ENCODE data around the gene COL19A1.
"Not testable (repeated sequence)": the region's sequence is repeated elsewhere in the genome, so short reads cannot be mapped to it uniquely, and the experiment has no call there.

COL19A1 gene

DNA sequence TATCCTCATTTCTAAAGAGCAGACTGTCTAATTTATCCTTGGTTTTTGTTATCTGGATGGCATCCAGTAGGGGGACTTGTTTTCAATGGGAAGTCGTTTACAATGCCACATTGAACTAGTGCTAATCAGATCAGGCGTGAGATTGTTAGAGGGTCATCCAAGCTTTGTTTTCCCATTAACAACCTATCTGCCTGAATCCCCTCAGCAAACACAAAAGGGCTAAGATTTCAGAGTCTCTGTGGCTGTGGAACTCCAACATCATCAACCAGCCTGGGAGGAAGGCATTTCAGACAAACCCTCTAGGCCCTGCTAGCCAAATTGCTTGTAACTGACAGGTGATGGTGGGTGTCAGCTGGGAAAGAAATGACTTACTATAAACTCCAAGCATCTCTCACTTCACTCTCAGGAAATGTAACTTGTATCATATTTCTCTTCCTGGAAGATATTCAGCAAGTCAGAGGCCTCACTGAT is 47.7 kb downstream of the COL19A1 start:
- no peak overlapping the region for H3K4me3 ChIP-seq (ENCODE audit: low read depth, low read length)
- no peak for DNase-seq (ENCODE audit: low read depth, low spot score)
- TF ChIP-seq, protein P1, sequence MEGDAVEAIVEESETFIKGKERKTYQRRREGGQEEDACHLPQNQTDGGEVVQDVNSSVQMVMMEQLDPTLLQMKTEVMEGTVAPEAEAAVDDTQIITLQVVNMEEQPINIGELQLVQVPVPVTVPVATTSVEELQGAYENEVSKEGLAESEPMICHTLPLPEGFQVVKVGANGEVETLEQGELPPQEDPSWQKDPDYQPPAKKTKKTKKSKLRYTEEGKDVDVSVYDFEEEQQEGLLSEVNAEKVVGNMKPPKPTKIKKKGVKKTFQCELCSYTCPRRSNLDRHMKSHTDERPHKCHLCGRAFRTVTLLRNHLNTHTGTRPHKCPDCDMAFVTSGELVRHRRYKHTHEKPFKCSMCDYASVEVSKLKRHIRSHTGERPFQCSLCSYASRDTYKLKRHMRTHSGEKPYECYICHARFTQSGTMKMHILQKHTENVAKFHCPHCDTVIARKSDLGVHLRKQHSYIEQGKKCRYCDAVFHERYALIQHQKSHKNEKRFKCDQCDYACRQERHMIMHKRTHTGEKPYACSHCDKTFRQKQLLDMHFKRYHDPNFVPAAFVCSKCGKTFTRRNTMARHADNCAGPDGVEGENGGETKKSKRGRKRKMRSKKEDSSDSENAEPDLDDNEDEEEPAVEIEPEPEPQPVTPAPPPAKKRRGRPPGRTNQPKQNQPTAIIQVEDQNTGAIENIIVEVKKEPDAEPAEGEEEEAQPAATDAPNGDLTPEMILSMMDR (IDR thresholded peaks at IDR 0.05; ENCODE audit: low read depth, low read length) = peak; percentile 10
- in situ Hi-C loops (cut with HindIII; ENCODE audit: low sequenced_read_pairs) = no loop called here

DNA sequence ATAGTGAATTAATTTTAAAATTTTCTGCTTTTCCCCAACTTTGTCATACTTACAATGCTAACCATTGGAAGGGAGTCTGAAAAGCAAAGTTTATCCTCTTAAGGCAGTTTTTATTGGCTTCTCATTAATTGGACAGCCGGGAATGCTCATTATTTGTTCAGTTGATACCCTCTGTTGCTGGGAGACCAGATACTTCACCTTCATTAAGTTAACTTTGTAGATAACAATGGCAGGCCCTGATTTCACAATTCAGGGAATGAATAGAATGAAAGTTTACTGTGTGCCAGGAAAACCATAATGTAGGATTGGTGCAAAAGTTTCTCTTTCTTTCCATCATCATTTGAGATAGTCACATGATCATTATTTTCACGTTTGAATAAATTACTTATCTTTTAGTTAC is 49.0 kb downstream of the COL19A1 start:
- H3K4me3 ChIP-seq (ENCODE audit: low read depth, low read length) = no peak overlapping the region
- no peak for DNase-seq (ENCODE audit: low read depth, low spot score)
- TF ChIP-seq, protein P1 (IDR thresholded peaks at IDR 0.05; ENCODE audit: low read depth, low read length) = no peak
- in situ Hi-C loops (cut with HindIII; ENCODE audit: low sequenced_read_pairs) = no loop called here

DNA sequence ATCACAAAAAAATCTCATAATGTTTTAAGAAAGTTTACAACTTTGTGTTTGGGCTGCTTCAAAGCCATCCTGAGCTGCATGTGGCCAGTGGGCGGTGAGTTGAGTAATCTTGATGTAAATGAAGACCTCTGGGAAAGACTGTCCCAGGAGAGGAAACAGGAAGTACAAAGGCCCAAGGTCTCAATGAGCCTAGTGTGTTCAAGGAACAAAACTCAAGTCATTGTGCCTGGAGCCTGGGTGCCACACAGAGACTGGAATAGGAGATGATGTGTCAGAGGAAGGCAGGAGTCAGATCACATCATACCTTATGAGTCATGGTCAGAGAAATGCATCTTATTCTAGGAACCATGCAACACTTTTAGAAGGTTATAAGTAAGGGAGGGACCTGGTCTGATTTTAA is 51.5 kb downstream of the COL19A1 start:
- H3K4me3 ChIP-seq (ENCODE audit: low read depth, low read length) = no peak overlapping the region
- DNase-seq (ENCODE audit: low read depth, low spot score) = peak; percentile 81
- in situ Hi-C loops (cut with HindIII; ENCODE audit: low sequenced_read_pairs) = no loop called here
- TF ChIP-seq, protein P1 (IDR thresholded peaks at IDR 0.05; ENCODE audit: low read depth, low read length) = no peak

DNA sequence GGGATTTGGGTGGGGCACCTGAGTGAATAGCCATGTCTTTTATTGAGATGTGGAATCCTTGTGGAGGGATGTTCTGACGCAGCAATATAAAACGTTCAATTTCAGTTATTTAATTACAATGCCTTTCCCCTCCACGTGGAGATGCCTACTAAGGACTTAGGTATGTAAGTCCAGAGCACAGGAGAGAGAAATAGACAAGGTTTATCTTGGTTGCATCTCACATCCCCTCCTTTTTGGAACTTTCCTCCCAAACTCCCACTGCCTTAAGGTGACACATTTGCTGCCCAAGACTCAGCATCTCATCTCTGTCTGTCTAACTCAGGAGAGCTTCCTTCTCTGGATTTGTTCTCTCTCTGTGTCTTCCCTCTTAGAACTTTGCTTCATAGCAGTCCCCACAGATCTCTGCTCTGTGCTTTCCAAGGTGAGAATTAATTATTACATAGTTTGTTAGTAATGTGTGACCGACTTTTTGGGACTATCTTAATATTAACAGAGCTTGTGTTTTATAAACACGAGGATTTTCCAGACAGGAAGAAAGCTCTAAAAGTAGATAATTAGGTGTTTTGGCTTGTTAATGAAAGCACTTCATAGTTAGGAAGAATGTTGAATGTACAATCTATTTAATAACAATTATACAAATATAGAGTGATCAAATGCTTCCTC is 52.6 kb downstream of the COL19A1 start:
- no peak overlapping the region for H3K4me3 ChIP-seq (ENCODE audit: low read depth, low read length)
- TF ChIP-seq, protein P1 (IDR thresholded peaks at IDR 0.05; ENCODE audit: low read depth, low read length) = no peak
- in situ Hi-C loops (cut with HindIII; ENCODE audit: low sequenced_read_pairs) = no loop called here
- DNase-seq (ENCODE audit: low read depth, low spot score) = no peak

DNA sequence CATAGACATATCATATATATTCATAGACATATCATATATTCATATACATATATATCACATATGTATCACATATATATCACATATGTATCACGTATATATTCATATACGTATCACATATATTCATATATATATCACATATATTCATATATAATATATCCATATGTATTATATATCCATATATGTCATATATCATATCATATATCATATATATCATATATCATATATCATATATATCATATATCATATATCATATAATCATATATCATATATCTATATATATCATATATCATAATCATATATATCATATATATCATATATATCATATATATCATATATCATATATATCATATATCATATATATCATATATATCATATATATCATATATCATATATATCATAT is 54.7 kb downstream of the COL19A1 start:
- in situ Hi-C loops (cut with HindIII; ENCODE audit: low sequenced_read_pairs); H3K4me3 ChIP-seq (ENCODE audit: low read depth, low read length); DNase-seq (ENCODE audit: low read depth, low spot score): not testable (repeated sequence)

DNA sequence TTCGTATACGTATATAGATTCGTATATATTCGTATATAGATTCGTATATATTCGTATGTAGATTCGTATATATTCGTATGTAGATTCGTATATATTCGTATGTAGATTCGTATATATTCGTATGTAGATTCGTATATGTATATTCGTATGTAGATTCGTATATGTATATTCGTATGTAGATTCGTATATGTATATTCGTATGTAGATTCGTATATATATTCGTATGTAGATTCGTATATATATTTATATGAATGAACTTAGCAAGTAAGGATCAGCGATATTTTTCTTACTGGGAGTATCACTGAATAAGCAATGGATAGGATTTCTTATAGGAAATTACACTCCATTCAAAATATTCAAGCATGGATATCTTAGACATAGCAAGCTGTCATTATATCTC is 55.3 kb downstream of the COL19A1 start:
- DNase-seq (ENCODE audit: low read depth, low spot score); H3K4me3 ChIP-seq (ENCODE audit: low read depth, low read length); in situ Hi-C loops (cut with HindIII; ENCODE audit: low sequenced_read_pairs): not testable (repeated sequence)

DNA sequence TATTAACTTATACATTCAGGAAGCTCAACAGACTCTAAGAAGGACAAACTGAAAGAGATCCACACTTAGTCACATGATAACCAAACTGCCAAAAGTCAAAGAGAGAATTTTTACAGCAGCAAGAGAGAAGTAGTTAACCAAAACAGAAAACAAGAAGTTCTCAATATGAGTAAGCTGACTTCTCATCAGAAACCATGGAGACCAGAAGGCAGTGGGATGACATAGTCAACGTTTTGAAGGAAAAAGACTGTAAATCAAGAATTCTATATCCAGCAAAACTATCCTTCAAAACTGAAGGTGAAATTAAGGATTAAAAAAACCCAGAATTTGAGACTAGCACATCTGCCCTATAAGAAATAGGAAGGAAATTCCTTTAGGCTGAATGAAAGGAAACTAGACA is 60.4 kb downstream of the COL19A1 start:
- no peak overlapping the region for H3K4me3 ChIP-seq (ENCODE audit: low read depth, low read length)
- in situ Hi-C loops (cut with HindIII; ENCODE audit: low sequenced_read_pairs) = no loop called here
- no peak for DNase-seq (ENCODE audit: low read depth, low spot score)
- TF ChIP-seq, protein P1 (IDR thresholded peaks at IDR 0.05; ENCODE audit: low read depth, low read length) = no peak

DNA sequence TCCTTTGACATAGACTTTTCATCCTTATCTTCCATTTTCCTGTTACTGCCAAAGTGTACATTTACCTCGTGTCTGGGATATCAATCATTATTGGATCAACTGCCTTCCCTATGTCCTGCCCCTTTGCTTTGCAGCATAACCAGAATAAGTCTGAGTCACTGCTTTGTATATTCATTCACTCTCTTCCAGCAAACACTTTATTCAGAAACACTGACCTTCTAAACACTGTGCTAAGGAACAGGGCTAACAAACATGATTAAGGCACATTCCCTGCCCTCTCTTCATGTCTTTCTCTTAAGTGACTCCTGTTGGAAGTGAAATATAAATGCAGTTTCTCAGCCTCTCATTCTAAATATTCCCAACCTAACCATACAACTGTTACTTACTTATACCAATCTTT is 66.9 kb downstream of the COL19A1 start:
- TF ChIP-seq, protein P1 (IDR thresholded peaks at IDR 0.05; ENCODE audit: low read depth, low read length) = no peak
- in situ Hi-C loops (cut with HindIII; ENCODE audit: low sequenced_read_pairs) = no loop called here
- no peak overlapping the region for H3K4me3 ChIP-seq (ENCODE audit: low read depth, low read length)
- no peak for DNase-seq (ENCODE audit: low read depth, low spot score)
